SIG-M5 (cell line): ENCODE data around the gene CARD18.
A peak's percentile ranks its signal among the peaks of the same experiment; 100 is the strongest.

Experiments
- DNase-seq: peaks from one replicate; lab custom pipeline; 2025; lab: John Stamatoyannopoulos, UW

Gene CARD18

GRCh38 chr11:105139669-105140068 is at the start of gene CARD18:
CARD18 (minus strand) TSS chr11:105139769; CDS start chr11:105139726, 43 bp downstream.
- DNase-seq: no peak

- no peak for DNase-seq
Observed at GRCh38 chr11:105183987-105184386, 44.4 kb upstream of the CARD18 start.

GRCh38 chr11:105183426-105183825 is 43.9 kb upstream of the CARD18 start:
- DNase-seq: no peak

GRCh38 chr11:105181521-105181920 is 42.0 kb upstream of the CARD18 start:
- peak; percentile 81 for DNase-seq

- DNase-seq: no peak
Observed at GRCh38 chr11:105181100-105181499, 41.5 kb upstream of the CARD18 start.

- DNase-seq: no peak
Observed at GRCh38 chr11:105179542-105180278, 40.1 kb upstream of the CARD18 start.

GRCh38 chr11:105177658-105178057 is 38.1 kb upstream of the CARD18 start:
- no peak for DNase-seq

- no peak for DNase-seq
Observed at GRCh38 chr11:105168457-105168856, 28.9 kb upstream of the CARD18 start.

- no peak for DNase-seq
Observed at GRCh38 chr11:105167244-105167643, 27.7 kb upstream of the CARD18 start.

- DNase-seq: no peak
Observed at GRCh38 chr11:105164208-105164607, 24.6 kb upstream of the CARD18 start.

- DNase-seq: no peak
Observed at GRCh38 chr11:105162506-105162905, 22.9 kb upstream of the CARD18 start.

- no peak for DNase-seq
Observed at GRCh38 chr11:105158436-105158835, 18.9 kb upstream of the CARD18 start.

GRCh38 chr11:105156720-105157119 is 17.2 kb upstream of the CARD18 start:
- no peak for DNase-seq

- DNase-seq: no peak
Observed at GRCh38 chr11:105156231-105156630, 16.7 kb upstream of the CARD18 start.

- no peak for DNase-seq
Observed at GRCh38 chr11:105155679-105156078, 16.1 kb upstream of the CARD18 start.

GRCh38 chr11:105153392-105153791 is 13.8 kb upstream of the CARD18 start:
- no peak for DNase-seq

- no peak for DNase-seq
Observed at GRCh38 chr11:105152560-105152959, 13.0 kb upstream of the CARD18 start.

GRCh38 chr11:105152021-105152512 is 12.5 kb upstream of the CARD18 start:
- no peak for DNase-seq

- no peak for DNase-seq
Observed at GRCh38 chr11:105149477-105149876, 9.9 kb upstream of the CARD18 start.

GRCh38 chr11:105148241-105148640 is 8.7 kb upstream of the CARD18 start:
- DNase-seq: no peak

- DNase-seq: no peak
Observed at GRCh38 chr11:105144887-105145286, 5.3 kb upstream of the CARD18 start.

- no peak for DNase-seq
Observed at GRCh38 chr11:105142167-105142566, 2.6 kb upstream of the CARD18 start.

- DNase-seq: no peak
Observed at GRCh38 chr11:105137286-105137685, 2.3 kb downstream of the CARD18 start.

GRCh38 chr11:105135883-105136282 is 3.7 kb downstream of the CARD18 start:
- no peak for DNase-seq
